HG03108 (cell line): ENCODE results near the gene ANKRD35.
"Not testable (repeated sequence)": the region's sequence is repeated elsewhere in the genome, so short reads cannot be mapped to it uniquely, and the experiment has no call there.

ENCODE experiments used
- ATAC-seq: cut with Tn5 transposase; IDR thresholded peaks from one replicate; pipeline ENCODE4 v1.9.1; 2021; ENCODE audit warnings: moderate library complexity; ENCODE audit not compliant: unreplicated experiment

The ANKRD35 gene, protein sequence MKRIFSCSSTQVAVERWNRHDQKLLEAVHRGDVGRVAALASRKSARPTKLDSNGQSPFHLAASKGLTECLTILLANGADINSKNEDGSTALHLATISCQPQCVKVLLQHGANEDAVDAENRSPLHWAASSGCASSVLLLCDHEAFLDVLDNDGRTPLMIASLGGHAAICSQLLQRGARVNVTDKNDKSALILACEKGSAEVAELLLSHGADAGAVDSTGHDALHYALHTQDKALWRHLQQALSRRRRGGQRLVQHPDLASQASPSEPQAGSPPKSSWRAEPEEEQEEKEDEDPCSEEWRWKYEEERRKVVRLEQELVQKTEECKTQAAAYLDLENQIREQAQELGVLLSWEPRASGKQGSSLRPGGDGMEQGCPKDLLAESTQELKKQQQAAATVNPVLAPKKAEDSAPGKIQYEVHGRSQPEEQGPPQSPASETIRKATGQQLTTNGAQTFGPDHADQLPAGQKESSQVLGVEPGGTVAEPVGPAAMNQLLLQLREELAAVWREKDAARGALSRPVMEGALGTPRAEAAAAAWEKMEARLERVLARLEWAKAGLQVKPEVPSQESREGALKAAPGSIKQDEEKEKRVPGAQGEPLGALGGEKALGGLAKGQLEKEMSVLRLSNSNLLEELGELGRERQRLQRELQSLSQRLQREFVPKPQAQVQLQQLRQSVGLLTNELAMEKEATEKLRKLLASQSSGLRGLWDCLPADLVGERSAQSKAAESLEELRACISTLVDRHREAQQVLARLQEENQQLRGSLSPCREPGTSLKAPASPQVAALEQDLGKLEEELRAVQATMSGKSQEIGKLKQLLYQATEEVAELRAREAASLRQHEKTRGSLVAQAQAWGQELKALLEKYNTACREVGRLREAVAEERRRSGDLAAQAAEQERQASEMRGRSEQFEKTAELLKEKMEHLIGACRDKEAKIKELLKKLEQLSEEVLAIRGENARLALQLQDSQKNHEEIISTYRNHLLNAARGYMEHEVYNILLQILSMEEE

DNA sequence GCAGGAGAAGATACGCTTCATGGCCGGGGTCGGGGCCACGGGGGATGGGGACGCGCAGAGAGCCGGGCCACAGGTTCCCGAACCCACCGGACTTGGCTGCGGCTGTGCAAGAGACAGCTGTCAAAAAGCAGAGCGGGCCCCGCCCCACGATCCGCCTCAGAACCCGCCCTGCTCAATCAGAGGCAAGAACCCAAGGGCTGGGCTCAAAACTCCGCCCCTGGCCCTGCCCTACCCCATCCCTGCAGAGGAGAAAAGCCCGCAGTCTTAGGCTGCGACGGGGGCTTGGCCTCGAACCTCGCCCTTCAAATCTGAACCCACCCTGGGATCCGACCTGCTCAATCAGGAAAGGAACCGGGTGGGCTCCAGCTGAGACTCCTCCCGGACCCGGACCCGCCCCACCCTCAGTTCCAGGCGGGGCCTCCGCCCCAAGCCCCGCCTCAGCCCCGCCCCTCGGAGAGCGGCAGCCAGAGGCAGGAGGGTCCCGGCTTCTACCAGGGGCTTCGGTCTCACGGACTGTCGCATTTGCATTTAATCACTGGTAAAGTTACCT is at the start of gene ANKRD35:
Gene ANKRD35, minus strand, starts transcription at position 129 of the 550 bp plus-strand sequence. Its CDS starts 108 bp downstream, at position 21.
- peak; percentile 98 for ATAC-seq

DNA sequence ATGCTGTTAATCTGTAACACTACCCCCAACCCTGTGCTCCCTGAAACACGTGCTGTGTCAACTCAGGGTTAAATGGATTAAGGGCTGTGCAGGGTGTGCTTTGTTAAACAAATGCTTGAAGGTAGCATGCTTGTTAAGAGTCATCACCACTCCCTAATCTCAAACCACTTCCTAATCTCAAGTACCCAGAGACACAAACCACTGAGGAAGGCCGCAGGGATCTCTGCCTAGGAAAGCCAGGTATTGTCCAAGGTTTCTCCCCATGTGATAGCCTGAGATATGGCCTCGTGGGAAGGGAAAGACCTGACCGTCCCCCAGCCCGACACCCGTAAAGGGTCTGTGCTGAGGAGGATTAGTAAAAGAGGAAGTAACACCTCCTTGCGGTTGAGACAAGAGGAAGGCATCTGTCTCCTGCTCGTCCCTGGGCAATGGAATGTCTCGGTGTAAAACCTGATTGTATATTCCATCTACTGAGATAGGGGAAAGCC is 46.9 kb upstream of the ANKRD35 start:
- ATAC-seq = not testable (repeated sequence)

DNA sequence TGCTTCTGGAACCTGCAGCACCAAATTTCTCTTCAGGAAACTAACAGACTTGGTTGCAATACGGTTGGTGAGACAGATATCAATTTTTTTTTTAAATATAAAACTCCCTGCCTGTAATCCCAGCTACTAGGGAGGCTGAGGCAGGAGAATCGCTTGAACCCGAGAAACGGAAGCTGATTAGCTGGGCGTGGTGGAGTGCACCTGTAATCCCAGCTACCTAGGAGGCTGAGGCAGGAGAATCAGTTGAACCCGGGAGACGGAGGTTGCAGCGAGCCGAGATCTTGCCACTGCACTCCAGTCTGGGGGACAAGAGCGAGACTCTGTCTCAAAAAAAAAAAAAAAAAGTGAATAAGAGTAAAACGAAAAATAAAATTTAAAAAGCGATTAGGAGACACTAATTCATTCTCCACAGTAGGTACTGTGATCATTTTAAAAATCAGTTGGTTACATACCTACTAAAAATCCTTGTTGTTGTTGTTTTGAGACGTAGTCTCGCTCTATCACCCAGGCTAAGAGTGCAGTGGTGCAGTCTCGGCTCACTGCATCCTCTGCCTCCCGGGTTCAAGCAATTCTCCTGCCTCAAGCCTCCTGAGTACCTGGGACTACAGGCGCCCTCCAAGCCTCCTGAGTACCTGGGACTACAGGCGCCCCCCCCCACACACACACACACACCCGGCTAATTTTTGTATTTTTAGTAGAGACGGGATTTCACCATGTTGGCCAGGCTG is 42.4 kb upstream of the ANKRD35 start:
- ATAC-seq = no peak

DNA sequence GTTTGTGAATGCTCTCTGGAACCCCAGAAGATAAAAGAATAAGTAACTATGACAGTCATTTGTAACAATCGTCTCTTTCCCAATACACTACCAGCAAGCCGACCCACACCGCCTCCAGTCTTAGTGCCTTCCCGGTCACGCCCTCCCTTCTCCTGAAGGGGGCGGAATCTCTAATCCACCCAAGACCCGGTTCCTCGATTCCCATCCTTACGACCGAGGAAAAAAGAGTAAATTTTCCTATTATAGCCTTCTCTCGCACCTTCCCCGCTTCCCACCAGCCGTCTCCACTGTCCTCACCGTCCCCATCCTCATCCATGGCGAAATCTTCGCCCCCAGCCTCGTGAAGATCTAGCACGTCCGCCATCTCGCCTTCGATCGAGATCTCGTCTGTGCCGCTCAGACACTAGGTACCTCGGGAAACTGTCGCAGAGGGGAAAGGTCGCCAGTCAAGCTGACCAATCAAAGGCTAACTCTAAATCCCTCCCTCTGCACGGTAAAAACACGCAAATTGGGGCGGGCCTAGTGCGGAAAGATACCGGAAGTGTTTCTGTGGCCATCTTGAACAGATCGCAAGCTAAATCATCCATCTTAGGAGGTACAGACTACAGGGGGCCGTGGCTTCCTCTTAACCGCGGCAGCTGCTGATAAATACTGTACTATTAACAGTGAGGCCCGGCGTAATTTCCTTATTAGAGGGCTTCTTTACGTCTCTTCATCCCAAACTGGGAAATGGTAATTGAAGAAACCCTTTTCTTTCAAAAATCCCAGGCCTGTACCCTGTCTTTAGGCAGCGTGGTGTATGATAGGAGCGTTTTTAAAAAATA is 41.6 kb upstream of the ANKRD35 start, which contains the start of gene RBM8A:
Gene RBM8A, minus strand, starts transcription at position 422 of the 824 bp plus-strand sequence. Its CDS starts 58 bp downstream, at position 364.
- ATAC-seq = peak; percentile 97

DNA sequence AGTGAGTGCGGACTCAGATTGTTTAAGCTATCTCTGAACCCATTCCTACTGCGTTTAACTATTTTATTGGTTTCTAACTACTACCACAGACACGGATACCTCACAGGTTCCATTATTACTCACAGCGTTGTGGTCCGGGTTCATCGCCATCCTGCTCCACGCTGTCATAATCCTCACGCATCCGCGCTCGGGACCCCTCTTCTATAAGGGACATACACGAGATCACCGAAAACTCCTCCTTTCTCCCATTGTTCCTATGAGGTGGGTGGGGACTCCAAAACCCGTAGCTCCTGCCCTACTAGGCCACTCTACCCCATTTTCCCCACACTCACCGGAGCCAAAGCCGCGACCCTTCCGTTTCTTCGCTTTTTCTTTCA is 41.0 kb upstream of the ANKRD35 start:
- ATAC-seq = no peak

DNA sequence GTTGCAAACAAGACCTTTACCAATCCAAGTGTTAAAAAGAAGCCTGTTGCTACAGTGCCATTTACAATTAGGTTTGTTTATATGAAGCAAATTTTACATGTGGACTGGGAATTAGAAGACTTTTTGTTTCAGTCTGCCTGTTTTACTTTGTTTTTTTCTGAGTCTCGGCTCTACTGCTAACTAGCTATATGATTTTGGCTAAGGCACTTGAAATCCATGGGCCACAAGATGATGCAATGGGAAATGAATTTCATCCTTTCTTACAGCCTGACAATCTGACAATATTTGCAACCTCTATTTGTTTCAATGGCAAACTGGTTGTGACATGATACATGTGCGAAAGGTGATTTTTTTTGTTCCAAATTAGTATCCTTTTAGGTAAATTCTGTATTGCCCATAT is 36.6 kb upstream of the ANKRD35 start:
- no peak for ATAC-seq

DNA sequence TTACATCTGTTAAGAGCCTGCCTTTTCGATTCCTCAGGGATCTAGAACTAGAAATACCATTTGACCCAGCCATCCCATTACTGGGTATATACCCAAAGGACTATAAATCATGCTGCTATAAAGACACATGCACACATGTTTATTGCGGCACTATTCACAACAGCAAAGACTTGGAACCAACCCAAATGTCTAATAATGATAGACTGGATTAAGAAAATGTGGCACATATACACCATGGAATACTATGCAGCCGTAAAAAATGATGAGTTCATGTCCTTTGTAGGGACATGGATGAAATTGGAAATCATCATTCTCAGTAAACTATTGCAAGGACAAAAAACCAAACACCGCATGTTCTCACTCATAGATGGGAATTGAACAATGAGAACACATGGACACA is 34.6 kb upstream of the ANKRD35 start:
- ATAC-seq = not testable (repeated sequence)

DNA sequence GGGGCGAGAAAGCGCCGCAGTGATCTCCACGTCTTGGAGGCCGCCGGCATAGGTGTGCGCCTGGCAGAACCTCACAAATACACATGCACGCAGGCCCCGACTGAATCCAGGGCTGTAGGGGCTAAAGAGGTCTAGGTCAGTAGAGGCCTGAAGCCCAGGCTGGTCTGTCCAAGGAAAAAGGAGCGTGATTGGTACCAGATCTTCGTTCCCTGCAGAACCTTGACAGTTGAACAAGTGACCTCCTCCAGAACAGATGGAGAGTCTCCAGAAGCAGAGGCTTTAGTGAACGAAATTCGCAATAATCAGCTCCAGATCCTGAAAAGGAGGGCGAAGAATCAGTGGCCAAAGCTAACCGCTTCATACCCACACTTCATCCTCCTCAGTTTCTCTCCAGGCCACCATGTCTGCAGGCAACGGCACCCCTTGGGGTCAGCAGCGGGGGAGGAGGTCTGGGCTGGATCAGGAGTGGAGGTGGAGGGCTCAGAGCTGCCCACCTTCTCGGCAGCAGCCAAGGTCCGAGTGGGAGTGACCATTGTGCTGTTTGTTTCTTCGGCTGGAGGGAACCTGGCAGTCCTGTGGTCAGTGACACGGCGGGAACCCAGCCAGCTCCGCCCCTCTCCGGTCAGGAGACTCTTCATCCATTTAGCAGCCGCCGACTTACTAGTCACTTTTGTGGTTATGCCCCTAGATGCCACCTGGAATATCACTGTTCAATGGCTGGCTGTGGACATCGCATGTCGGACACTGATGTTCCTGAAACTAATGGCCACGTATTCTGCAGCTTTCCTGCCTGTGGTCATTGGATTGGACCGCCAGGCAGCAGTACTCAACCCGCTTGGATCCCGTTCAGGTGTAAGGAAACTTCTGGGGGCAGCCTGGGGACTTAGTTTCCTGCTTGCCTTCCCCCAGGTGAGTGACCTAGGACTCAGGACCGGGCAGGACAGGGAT is 33.6 kb upstream of the ANKRD35 start:
- peak; percentile 79 for ATAC-seq

DNA sequence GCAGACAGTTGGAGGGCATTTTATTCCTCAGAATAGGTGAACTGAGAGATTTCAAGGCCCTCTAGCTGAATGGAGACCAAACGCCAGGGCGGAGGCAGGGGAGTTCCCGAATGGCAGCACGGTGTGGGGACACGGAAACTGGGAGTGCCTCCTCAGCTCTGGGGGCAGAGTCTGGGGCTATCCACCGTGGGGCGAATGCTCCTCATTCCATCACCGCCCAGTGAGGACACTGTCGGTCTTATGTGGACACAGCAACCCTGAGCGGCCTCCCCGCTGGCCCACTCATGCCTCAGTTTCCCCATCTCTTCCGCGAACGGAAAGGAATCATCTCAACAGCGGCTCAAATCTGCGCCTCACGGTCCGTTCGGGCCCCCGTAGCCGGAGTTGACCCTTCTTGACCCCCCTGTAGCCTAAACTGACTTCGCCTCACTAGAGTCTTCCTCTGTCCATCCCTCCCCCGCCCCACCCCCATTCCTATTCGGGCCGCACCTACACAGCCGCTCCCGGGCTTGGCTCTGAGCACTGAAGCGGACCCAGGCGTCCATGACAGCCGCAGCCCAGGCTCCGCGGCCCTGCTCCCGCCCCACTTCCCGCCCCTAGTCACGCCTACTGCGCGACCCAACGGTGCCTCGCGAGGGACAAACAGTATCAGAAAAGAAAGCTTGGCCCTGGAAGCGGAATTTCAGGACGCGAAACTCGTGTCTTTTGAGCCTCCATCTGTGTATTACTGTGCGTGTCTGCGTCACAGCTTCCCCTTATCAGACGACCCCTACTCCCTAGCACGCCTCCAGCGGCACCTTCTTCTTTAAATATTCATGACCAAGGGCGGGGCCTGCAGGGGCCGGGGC is 32.7 kb upstream of the ANKRD35 start, which contains the start of gene PEX11B:
Gene PEX11B, minus strand, starts transcription at position 574 of the 848 bp plus-strand sequence. Its CDS starts 29 bp downstream, at position 545.
- peak; percentile 63 for ATAC-seq

DNA sequence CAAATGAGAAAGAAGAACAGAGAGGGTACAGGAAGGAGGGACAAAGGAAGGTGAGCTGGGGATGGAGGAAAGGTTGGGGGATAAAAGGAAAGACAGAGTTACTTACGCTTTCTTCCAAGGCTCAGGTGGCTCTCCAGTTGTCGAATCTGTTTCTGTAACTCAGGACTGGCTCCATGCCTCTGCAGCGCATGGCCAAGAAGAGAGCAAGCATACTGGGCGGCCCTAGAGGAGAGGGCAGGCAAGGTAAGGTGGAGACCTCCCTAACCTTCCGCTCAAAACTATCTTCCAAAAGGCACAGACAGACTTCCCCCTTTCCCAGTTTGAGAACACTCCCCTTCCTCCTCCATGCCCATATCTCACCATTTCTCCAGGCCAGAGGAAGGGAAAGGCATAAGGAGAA is 31.9 kb upstream of the ANKRD35 start:
- no peak for ATAC-seq

DNA sequence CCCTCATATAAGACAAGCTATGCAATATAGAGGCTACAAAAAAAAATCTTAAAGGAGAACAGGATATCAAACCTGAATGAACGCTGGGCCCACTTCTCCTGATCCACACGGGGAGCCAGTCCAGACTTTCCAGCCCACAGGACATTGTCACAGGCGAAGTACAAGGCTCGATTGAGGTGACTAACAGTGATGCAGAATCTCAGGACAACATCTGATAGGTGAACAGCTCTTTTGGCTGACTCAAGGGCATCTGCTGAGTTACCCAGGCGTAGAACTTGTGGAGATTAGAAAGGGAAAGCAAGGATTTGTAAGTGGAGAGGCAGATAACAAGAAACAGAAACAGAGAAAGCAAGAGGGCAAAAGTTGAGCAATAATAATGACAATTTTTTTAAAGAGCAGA is 31.1 kb upstream of the ANKRD35 start:
- no peak for ATAC-seq

DNA sequence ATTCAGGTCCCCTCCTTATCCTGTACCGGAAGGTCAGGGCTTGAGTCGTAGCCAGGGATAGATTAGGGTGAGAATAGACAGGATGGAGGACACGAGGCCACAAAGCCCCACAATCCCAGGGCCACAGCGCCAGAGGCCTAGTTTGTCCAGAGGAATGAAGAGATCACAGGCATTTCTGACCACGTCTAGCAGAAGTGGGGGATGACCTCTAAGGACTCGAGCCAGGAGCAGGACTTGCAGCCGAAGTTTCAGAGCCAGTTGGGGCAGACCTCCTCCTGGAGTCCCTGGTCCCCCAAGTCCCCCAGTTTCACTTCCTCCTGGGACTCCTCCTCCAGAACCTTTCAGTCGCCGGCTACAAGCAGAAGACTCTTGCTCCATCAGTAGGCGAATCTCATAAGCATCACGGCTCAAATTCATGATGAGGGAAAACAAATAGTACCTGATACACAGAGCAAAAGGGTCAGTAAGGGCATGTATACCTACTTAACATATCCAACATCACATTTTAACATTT is 26.5 kb upstream of the ANKRD35 start:
- no peak for ATAC-seq

DNA sequence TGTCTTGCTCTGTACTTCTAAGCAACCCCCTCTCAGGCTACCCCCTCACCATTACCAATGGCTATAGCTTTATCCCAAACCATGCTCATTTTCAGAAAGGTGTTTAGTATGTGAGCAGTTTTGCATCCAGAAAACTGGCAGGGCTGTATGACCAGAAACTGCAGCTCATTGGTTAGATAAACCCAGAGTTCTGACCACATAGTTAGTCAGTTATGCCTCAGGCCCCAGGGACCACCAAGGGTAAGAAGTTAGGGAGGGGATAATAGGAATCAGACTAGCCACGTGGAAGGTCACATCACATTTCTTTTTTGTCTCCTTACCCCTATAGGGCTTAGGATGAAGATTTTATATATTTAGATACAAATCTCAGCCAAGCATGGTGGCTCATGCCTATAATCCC is 23.0 kb upstream of the ANKRD35 start:
- no peak for ATAC-seq

DNA sequence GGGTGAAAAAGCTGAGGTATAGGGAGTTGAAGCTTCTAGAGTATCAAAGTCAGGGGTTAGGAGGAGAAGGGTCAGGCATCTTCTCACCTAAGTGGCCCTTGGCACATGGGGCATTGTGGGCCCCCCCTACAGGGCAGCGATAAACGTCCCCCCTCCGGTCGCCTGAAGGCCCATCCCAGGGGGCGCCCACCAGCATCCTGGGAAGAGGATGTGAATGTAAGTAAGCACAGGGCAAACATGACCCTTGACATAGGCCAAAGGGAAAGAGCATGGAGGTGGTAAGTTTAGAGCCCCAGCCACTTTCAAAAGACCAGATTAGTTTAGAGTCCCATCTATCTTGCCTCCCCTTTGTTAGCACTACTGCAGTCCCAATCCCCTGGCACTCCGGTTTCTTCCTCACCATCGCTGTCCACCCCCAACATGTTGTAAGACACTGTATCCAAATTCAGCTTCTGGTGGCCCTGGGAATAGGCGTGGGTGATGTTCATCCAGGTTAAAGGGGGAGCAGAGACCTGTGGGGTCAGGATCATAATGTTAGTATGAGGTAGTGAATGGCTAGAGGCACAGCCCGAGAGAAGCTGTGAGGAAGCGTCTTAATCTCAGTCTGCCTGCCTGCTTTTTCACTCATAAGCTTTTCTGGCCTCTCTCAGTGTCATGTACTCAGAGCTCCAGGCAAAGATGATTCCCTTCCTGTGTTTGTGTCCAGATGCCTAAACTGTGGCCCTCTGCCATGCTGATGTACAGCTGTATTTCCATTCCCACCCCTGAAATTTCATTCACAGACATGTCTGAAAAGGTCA is 21.5 kb upstream of the ANKRD35 start:
- ATAC-seq = no peak

DNA sequence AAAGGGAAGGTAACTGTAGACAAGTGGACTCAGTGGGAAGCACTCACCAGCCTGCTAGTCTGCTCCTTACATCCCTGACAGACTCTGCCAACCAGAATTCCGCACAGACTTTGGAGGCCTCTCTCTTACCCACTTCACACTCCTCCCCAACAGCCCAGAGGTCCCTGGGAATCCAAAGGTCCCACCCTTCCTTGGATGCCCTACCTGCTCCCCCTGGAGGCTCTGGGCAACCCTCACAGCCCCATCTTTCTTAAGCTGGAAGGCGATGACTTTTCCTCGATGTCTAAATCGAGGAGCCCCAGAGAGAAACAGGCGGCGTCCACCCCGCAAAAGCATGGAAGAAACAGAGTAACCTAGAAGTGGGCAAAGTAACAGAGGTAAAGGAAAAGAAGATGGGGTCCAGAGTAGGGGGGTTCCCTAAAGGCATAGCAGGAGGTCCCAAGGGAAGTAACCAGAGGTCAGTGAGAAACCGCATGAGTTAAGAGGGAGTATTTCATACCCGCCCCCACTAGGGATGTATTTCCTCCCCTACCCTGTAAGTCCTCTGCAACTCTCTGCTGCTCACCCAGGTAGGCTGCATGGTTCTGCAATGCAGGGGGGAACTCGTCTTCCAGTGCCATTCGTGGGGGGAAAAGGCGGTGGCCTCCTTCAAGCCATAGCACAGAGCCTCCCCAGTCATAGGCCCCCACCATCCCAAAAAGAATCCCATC is 15.8 kb upstream of the ANKRD35 start:
- no peak for ATAC-seq

DNA sequence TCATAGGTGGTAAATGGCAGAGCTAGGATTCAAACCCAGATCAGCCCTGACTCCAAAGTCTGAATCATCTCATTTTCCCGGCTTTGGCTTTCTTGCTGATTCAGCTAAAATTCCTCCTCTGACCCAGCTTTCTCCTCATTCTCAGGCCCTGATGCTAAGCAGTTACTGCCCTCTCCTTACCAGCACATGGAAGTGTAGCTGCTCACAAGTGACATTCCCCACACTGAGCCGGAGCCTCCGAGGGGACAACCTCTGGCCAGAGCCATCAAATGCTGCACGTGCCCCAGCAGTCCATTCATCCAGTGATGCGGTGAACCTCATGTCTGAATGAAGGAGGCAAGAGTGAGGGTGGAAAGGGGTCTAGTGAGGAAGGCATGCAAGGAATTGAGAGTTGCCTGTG is 13.1 kb upstream of the ANKRD35 start:
- ATAC-seq = no peak
